GM23338 (cell line): ENCODE measurements around the gene RELL2.

ENCODE experiments used
- CREB1 ChIP-seq: fragments of 250-450 bp; sonication (Bioruptor Pico); IDR thresholded peaks from 2 replicates; pipeline ENCODE4 v1.5.0; 2020; ENCODE audit warnings: low read depth, mild to moderate bottlenecking, moderate library complexity
- CTCF ChIP-seq, 2 experiments: fragments of 200-600 bp in 1 of 2; sonication (generic) in 1 of 2; conservative IDR thresholded peaks; 2 replicates each; pipeline versions ENCODE4 v1.5.1 to v1.6.1; 2016 to 2017; ENCODE audit warnings: antibody characterized with exemption in 2 of 2, low read depth in 2 of 2, mild to moderate bottlenecking in 2 of 2, moderate library complexity in 1 of 2
- ETS1 ChIP-seq: IDR thresholded peaks from 2 replicates; pipeline ENCODE4 v1.6.1; 2016; ENCODE audit warnings: antibody characterized with exemption
- EZH2 ChIP-seq: fragments of 200-600 bp; sonication (generic); IDR thresholded peaks from one replicate; pipeline ENCODE4 v1.8.0; 2017; ENCODE audit warnings: antibody characterized with exemption, mild to moderate bottlenecking, low read depth; ENCODE audit not compliant: unreplicated experiment
- EZH2phosphoT487 ChIP-seq: fragments of 200-600 bp; sonication (generic); IDR thresholded peaks from one replicate; pipeline ENCODE4 v1.8.1; 2018; ENCODE audit warnings: antibody characterized with exemption; ENCODE audit not compliant: unreplicated experiment
- JUNB ChIP-seq: IDR thresholded peaks from one replicate; pipeline ENCODE4 v1.6.1; 2016; ENCODE audit warnings: antibody characterized with exemption; ENCODE audit not compliant: unreplicated experiment
- NANOG ChIP-seq: IDR thresholded peaks from 2 replicates; pipeline ENCODE4 v1.6.1; 2016; ENCODE audit warnings: antibody characterized with exemption, borderline replicate concordance
- POLR2AphosphoS5 ChIP-seq: IDR thresholded peaks from 2 replicates; pipeline ENCODE4 v1.6.1; 2016; ENCODE audit warnings: antibody characterized with exemption, low read depth
- STAT1 ChIP-seq: IDR thresholded peaks from one replicate; pipeline ENCODE4 v1.6.1; 2016; ENCODE audit warnings: antibody characterized with exemption; ENCODE audit not compliant: unreplicated experiment
- ZNF114 ChIP-seq: fragments of 250-450 bp; sonication (Bioruptor Pico); IDR thresholded peaks from 2 replicates; pipeline ENCODE4 v1.5.0; 2020; ENCODE audit warnings: mild to moderate bottlenecking, moderate library complexity
- ZNF331 ChIP-seq: fragments of 250-450 bp; sonication (Bioruptor Pico); IDR thresholded peaks from 2 replicates; pipeline ENCODE4 v1.5.0; 2020; ENCODE audit warnings: low read depth, mild to moderate bottlenecking, moderate library complexity
- TF ChIP-seq, protein P1 (sequence below): IDR thresholded peaks from one replicate; pipeline ENCODE4 v1.6.1; 2018; ENCODE audit warnings: antibody characterized with exemption; ENCODE audit not compliant: unreplicated experiment
- TF ChIP-seq, protein P2 (sequence below): fragments of 250-450 bp; sonication (Bioruptor Pico); IDR thresholded peaks from 2 replicates; pipeline ENCODE4 v1.5.0; 2020; ENCODE audit warnings: mild to moderate bottlenecking, moderate library complexity

DNA sequence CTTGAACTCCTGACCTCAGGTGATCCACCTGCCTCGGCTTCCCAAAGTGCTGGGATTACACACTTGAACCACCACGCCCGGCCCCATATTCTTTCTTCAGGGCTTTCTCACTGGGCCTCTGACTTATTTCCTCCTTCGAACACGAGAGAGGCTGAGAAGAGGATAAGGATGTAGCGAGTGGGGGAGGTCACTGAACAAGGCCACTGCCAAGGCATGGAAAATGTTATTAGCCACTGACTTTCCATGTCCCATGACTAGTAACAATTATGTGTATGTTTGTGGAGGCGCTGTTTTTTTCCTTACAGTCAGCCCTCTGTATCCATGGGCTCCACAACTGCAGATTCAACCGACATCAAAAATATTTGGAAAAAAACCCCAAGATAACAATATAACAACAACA is 26.7 kb downstream of the RELL2 start:
- TF ChIP-seq CTCF (conservative IDR thresholded peaks at IDR 0.05; ENCODE audit: low read depth in 2 of 2) (no peak), EZH2 (no peak), POLR2AphosphoS5 (no peak), JUNB (no peak), CREB1 (no peak), EZH2phosphoT487 (no peak), NANOG (no peak), ETS1 (no peak), ZNF114 (no peak), STAT1 (no peak), ZNF331 (CRISPR knock-in tag) (no peak)
- TF ChIP-seq, protein P1, sequence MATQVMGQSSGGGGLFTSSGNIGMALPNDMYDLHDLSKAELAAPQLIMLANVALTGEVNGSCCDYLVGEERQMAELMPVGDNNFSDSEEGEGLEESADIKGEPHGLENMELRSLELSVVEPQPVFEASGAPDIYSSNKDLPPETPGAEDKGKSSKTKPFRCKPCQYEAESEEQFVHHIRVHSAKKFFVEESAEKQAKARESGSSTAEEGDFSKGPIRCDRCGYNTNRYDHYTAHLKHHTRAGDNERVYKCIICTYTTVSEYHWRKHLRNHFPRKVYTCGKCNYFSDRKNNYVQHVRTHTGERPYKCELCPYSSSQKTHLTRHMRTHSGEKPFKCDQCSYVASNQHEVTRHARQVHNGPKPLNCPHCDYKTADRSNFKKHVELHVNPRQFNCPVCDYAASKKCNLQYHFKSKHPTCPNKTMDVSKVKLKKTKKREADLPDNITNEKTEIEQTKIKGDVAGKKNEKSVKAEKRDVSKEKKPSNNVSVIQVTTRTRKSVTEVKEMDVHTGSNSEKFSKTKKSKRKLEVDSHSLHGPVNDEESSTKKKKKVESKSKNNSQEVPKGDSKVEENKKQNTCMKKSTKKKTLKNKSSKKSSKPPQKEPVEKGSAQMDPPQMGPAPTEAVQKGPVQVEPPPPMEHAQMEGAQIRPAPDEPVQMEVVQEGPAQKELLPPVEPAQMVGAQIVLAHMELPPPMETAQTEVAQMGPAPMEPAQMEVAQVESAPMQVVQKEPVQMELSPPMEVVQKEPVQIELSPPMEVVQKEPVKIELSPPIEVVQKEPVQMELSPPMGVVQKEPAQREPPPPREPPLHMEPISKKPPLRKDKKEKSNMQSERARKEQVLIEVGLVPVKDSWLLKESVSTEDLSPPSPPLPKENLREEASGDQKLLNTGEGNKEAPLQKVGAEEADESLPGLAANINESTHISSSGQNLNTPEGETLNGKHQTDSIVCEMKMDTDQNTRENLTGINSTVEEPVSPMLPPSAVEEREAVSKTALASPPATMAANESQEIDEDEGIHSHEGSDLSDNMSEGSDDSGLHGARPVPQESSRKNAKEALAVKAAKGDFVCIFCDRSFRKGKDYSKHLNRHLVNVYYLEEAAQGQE, result no peak
- TF ChIP-seq, protein P2, sequence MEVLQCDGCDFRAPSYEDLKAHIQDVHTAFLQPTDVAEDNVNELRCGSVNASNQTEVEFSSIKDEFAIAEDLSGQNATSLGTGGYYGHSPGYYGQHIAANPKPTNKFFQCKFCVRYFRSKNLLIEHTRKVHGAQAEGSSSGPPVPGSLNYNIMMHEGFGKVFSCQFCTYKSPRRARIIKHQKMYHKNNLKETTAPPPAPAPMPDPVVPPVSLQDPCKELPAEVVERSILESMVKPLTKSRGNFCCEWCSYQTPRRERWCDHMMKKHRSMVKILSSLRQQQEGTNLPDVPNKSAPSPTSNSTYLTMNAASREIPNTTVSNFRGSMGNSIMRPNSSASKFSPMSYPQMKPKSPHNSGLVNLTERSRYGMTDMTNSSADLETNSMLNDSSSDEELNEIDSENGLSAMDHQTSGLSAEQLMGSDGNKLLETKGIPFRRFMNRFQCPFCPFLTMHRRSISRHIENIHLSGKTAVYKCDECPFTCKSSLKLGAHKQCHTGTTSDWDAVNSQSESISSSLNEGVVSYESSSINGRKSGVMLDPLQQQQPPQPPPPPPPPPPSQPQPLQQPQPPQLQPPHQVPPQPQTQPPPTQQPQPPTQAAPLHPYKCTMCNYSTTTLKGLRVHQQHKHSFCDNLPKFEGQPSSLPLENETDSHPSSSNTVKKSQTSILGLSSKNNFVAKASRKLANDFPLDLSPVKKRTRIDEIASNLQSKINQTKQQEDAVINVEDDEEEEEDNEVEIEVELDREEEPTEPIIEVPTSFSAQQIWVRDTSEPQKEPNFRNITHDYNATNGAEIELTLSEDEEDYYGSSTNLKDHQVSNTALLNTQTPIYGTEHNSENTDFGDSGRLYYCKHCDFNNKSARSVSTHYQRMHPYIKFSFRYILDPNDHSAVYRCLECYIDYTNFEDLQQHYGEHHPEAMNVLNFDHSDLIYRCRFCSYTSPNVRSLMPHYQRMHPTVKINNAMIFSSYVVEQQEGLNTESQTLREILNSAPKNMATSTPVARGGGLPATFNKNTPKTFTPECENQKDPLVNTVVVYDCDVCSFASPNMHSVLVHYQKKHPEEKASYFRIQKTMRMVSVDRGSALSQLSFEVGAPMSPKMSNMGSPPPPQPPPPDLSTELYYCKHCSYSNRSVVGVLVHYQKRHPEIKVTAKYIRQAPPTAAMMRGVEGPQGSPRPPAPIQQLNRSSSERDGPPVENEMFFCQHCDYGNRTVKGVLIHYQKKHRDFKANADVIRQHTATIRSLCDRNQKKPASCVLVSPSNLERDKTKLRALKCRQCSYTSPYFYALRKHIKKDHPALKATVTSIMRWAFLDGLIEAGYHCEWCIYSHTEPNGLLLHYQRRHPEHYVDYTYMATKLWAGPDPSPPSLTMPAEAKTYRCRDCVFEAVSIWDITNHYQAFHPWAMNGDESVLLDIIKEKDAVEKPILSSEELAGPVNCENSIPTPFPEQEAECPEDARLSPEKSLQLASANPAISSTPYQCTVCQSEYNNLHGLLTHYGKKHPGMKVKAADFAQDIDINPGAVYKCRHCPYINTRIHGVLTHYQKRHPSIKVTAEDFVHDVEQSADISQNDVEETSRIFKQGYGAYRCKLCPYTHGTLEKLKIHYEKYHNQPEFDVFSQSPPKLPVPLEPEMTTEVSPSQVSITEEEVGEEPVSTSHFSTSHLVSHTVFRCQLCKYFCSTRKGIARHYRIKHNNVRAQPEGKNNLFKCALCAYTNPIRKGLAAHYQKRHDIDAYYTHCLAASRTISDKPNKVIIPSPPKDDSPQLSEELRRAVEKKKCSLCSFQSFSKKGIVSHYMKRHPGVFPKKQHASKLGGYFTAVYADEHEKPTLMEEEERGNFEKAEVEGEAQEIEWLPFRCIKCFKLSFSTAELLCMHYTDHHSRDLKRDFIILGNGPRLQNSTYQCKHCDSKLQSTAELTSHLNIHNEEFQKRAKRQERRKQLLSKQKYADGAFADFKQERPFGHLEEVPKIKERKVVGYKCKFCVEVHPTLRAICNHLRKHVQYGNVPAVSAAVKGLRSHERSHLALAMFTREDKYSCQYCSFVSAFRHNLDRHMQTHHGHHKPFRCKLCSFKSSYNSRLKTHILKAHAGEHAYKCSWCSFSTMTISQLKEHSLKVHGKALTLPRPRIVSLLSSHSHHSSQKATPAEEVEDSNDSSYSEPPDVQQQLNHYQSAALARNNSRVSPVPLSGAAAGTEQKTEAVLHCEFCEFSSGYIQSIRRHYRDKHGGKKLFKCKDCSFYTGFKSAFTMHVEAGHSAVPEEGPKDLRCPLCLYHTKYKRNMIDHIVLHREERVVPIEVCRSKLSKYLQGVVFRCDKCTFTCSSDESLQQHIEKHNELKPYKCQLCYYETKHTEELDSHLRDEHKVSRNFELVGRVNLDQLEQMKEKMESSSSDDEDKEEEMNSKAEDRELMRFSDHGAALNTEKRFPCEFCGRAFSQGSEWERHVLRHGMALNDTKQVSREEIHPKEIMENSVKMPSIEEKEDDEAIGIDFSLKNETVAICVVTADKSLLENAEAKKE, result no peak
